OCI-LY1 (cell line): ENCODE data around the gene RGMA.

Experiments
- H2AFZ ChIP-seq: fragments of 200-600 bp; sonication (generic), shearing (Covaris generic); 2 replicates; pipeline ENCODE4 v1.6.0; 2014; ENCODE audit warnings: antibody characterized with exemption, mild to moderate bottlenecking, low read length
- H3F3A ChIP-seq: fragments of 200-600 bp; sonication (generic), shearing (Covaris generic); 2 replicates; pipeline ENCODE4 v1.6.0; 2014; ENCODE audit warnings: mild to moderate bottlenecking, antibody characterized with exemption, low read length, moderate library complexity; ENCODE audit not compliant: insufficient read depth
- H3K27ac ChIP-seq: fragments of 200-600 bp; sonication (generic); 2 replicates; pipeline ENCODE4 v1.5.1; 2014; ENCODE audit warnings: low read length, mixed run types, mild to moderate bottlenecking, low read depth; ENCODE audit not compliant: poor library complexity, severe bottlenecking
- H3K27me3 ChIP-seq: fragments of 200-600 bp; sonication (generic); 2 replicates; pipeline ENCODE4 v1.6.0; 2014; ENCODE audit warnings: antibody characterized with exemption, mild to moderate bottlenecking, low read length, moderate library complexity; ENCODE audit not compliant: insufficient read depth
- H3K36me3 ChIP-seq: fragments of 200-600 bp; sonication (generic); 2 replicates; pipeline ENCODE4 v1.6.1; 2014; ENCODE audit warnings: mild to moderate bottlenecking, antibody characterized with exemption, low read length, moderate library complexity, mixed read lengths; ENCODE audit not compliant: insufficient read depth
- H3K4me1 ChIP-seq: fragments of 200-600 bp; sonication (generic); 2 replicates; pipeline ENCODE4 v1.5.1; 2014; ENCODE audit warnings: mild to moderate bottlenecking, low read length, moderate library complexity; ENCODE audit not compliant: insufficient read depth, severe bottlenecking
- H3K4me2 ChIP-seq: fragments of 200-600 bp; sonication (generic), shearing (Covaris generic); 2 replicates; pipeline ENCODE4 v1.6.1; 2014; ENCODE audit warnings: low read length
- H3K4me3 ChIP-seq: fragments of 200-600 bp; sonication (generic); 2 replicates; pipeline ENCODE4 v1.5.1; 2014; ENCODE audit warnings: low read length, low read depth, mild to moderate bottlenecking, mixed read lengths; ENCODE audit not compliant: poor library complexity, severe bottlenecking
- H3K79me2 ChIP-seq: fragments of 200-600 bp; shearing (Covaris generic); 2 replicates; pipeline ENCODE4 v1.6.1; 2016; ENCODE audit warnings: mixed run types, low read length, mixed read lengths; ENCODE audit not compliant: insufficient read depth
- H3K9ac ChIP-seq: fragments of 200-600 bp; sonication (generic), shearing (Covaris generic); 2 replicates; pipeline ENCODE4 v1.6.1; 2014; ENCODE audit warnings: mild to moderate bottlenecking, low read length, mixed read lengths
- H3K9me2 ChIP-seq: fragments of 200-600 bp; sonication (generic), shearing (Covaris generic); 2 replicates; pipeline ENCODE4 v1.6.1; 2014; ENCODE audit warnings: low read depth, mild to moderate bottlenecking, low read length, mixed read lengths
- H3K9me3 ChIP-seq: fragments of 200-600 bp; shearing (Covaris generic); 2 replicates; pipeline ENCODE4 v1.6.1; 2014; ENCODE audit warnings: low read length, mixed read lengths
- H4K20me1 ChIP-seq: fragments of 200-600 bp; sonication (generic), shearing (Covaris generic); 2 replicates; pipeline ENCODE4 v1.6.0; 2016; ENCODE audit warnings: mild to moderate bottlenecking, low read length; ENCODE audit not compliant: insufficient read depth
- CTCF ChIP-seq: fragments of 200-600 bp; sonication (generic), shearing (Covaris generic); IDR thresholded peaks from 2 replicates; pipeline ENCODE4 v1.5.1; 2017; ENCODE audit warnings: mild to moderate bottlenecking, antibody characterized with exemption, low read length, moderate library complexity, mixed read lengths
- EZH2 ChIP-seq: fragments of 200-600 bp; sonication (generic), shearing (Covaris generic); IDR thresholded peaks from 2 replicates; pipeline ENCODE4 v1.8.0; 2017; ENCODE audit warnings: borderline replicate concordance, mixed run types, mild to moderate bottlenecking, antibody characterized with exemption, low read length, moderate library complexity, mixed read lengths

RGMA gene

GRCh38 chr15:93086791-93087190, 2.2 kb downstream of the RGMA start:
- Histone ChIP-seq H3K27me3 (no peaks in the 10 kb centered on the region), H3K9ac (no peak overlapping the region)

DNA sequence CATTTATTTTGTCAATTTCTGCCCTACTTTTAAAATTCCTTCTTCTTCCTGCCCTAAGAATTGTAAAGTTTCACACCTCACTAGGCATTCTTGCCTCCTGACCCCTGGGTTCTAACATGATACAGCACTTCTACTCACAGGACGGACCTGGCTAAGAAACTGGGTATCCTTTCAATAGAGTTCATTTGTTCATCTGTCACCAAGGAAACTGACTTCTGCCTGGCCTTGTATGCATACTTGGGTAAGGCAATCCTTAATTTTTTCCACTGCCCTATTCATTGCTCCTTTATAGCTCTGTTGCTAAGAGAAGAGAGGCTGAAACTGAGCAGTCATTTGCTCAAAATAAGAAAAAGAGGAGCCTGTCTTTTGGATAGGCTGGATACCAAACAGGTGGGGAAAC, 3.3 kb downstream of the RGMA start:
- H3K27ac ChIP-seq, result no peak overlapping the region
- H3K36me3 ChIP-seq, result no peaks in the 10 kb centered on the region
- H3K4me1 ChIP-seq, result no peaks in the 10 kb centered on the region
- no peaks in the 10 kb centered on the region for H3K27me3 ChIP-seq
- H3K9ac ChIP-seq, result no peak overlapping the region
- no peaks in the 10 kb centered on the region for H4K20me1 ChIP-seq
- H3K4me2 ChIP-seq, result no peak overlapping the region
- no peaks in the 10 kb centered on the region for H3K79me2 ChIP-seq
- H3K4me3 ChIP-seq, result no peak overlapping the region
- H3K9me2 ChIP-seq, result no peaks in the 10 kb centered on the region
- no peak for TF ChIP-seq EZH2
- TF ChIP-seq CTCF, result no peak
- H3F3A ChIP-seq, result no peaks in the 10 kb centered on the region
- no peak overlapping the region for H2AFZ ChIP-seq
- no peaks in the 10 kb centered on the region for H3K9me3 ChIP-seq

More at GRCh38 chr15:93086791-93087190, 2.2 kb downstream of the RGMA start:
- Histone ChIP-seq H4K20me1 (no peaks in the 10 kb centered on the region), H2AFZ (no peak overlapping the region), H3K27ac (no peak overlapping the region), H3K4me3 (no peak overlapping the region), H3K4me2 (no peak overlapping the region), H3K36me3 (no peaks in the 10 kb centered on the region), H3K4me1 (no peaks in the 10 kb centered on the region), H3K9me3 (no peaks in the 10 kb centered on the region), H3K79me2 (no peaks in the 10 kb centered on the region), H3F3A (no peaks in the 10 kb centered on the region), H3K9me2 (no peaks in the 10 kb centered on the region)
- no peak for TF ChIP-seq CTCF
- TF ChIP-seq EZH2, result no peak

GRCh38 chr15:93082861-93083260, 6.2 kb downstream of the RGMA start:
- Histone ChIP-seq H3K27ac (no peak overlapping the region), H3K9me3 (no peaks in the 10 kb centered on the region), H3K36me3 (no peaks in the 10 kb centered on the region), H3K27me3 (no peaks in the 10 kb centered on the region), H3F3A (no peaks in the 10 kb centered on the region), H3K9me2 (no peaks in the 10 kb centered on the region), H4K20me1 (no peaks in the 10 kb centered on the region), H3K79me2 (no peaks in the 10 kb centered on the region), H3K4me3 (no peak overlapping the region), H2AFZ (no peak overlapping the region), H3K4me2 (no peak overlapping the region), H3K4me1 (no peaks in the 10 kb centered on the region), H3K9ac (no peak overlapping the region)
- TF ChIP-seq CTCF (no peak), EZH2 (no peak)
